HG03521 (cell line): Measurements from ENCODE around the gene AUTS2.

ENCODE experiments used
- ATAC-seq: cut with Tn5 transposase; IDR thresholded peaks from one replicate; pipeline ENCODE4 v1.9.1; 2021; ENCODE audit warnings: mild to moderate bottlenecking, moderate library complexity; ENCODE audit not compliant: unreplicated experiment

Gene AUTS2

GRCh38 chr7:69811476-69812308, 213.4 kb downstream of the AUTS2 start:
- ATAC-seq: no peak

- no peak for ATAC-seq
Observed at GRCh38 chr7:69812756-69813155, 214.5 kb downstream of the AUTS2 start.

DNA sequence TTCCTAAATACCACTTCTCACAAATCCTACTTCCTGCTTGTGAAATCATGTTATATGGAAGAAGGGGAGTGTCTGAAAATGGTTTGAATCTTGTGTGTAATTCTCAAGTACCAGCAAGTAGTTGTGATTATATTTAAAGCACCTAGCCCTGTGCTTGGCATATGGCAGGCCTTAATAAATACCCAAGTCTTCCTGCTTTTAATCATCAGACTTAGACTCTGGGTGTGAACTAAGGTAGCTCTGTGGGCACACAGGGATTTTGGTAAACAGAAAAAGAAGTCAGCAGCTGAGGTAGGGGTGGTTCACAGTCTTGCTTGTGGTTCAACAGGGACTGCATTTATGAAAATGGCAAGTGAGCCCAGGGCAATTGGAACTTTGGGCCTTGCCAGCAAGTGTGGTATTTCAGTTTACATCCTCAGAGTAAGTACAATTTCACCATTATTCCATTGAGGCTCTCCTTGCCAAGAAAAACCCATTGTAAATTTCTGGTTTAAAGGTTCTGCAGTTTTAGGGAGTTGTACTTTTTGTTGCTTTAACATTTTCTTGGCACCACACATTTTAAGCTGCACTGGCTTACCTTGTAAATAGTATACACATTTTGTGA, 215.5 kb downstream of the AUTS2 start:
- no peak for ATAC-seq

GRCh38 chr7:69814421-69814962, 216.2 kb downstream of the AUTS2 start:
- no peak for ATAC-seq

DNA sequence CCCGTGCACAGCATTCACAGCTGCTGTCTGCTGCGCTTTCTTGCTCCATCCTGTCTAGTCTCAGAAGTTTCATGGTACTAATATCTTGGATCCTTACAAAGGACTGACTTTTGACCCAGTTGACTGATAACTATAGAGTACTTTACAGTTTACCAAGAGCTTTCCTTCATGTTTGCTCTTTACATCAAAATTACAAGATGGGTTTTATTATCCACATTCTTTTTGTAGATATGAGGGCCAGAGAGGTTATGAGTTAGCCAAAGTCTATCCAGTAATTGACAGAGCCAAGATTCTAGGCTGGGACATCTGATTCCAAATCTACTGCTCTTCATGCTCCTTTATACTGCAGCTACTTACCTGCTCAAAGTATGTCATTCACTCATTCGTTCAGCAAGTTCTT, 218.2 kb downstream of the AUTS2 start:
- ATAC-seq: no peak

- ATAC-seq: no peak
Observed at GRCh38 chr7:69817121-69817520, 218.8 kb downstream of the AUTS2 start.

DNA sequence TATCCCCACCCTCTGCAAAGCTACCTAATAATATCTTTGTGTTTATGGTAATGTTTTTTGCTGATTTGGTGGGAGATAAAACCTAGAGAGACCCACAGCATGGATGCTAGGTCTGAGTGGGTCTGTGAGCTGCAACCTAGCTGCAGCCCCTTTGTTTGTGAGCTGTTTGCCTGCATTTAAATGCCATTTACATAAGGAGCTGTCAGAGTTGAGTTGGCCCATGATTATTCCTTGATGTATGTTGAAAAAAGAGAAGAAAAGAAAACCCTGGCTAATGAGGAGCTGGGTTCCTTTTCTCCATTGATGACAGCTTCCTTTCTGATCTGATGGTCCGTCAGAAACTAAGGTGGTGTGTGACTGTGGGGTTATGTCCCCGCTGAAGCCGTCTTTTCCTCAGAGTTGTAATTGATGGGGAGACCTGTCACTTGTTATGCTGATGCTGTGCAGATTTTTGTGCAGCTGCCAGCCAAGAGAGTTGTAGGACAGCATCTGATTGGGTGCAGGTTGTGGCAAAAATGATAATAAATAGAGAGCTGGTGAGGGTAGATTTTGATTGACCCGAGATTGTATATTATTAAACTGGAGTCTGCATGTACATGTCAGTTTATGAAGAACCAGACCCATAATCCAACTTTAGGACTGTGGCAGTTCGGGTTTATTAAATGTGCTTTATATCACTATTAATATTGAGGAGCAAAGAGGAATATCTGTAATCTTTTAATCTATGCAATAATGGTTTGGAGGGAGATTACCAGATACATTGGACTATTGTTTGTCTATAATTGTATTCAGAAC, 219.8 kb downstream of the AUTS2 start:
- no peak for ATAC-seq

DNA sequence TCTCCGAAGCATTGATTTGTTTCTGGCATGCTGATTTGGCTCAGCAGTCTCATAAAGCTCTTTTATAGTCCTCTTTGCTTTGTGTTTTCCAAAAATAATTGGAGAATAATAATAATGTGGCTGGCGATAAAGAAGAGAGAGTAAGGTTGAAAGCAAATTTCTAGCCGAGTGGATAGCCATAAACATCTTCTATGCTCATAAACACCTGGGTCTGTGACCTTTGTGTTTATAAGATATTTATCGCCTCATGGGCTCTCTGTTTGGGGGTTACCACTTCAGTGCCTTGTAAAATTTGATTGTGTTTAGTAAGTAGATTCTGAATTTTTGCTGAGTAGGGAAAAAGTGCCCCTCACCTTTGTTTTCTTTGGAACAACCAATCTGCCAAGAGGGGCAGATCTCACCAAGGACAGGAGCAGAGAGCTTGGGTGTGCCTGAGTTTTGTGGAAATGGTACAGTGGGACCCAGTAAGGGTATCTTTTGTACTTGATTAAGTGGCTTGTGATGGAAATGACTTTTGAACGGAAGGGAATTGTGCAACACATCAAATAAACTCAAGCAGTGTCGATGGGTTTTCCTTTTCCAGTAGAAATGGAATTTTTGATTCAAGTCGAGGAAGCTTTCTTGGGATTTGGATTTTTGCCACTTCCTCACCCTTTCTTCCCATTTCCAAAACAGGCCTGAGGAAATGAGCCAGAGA, 220.5 kb downstream of the AUTS2 start:
- ATAC-seq: no peak

GRCh38 chr7:69819333-69819705, 221.0 kb downstream of the AUTS2 start:
- no peak for ATAC-seq

GRCh38 chr7:69820479-69821192, 222.4 kb downstream of the AUTS2 start:
- no peak for ATAC-seq

DNA sequence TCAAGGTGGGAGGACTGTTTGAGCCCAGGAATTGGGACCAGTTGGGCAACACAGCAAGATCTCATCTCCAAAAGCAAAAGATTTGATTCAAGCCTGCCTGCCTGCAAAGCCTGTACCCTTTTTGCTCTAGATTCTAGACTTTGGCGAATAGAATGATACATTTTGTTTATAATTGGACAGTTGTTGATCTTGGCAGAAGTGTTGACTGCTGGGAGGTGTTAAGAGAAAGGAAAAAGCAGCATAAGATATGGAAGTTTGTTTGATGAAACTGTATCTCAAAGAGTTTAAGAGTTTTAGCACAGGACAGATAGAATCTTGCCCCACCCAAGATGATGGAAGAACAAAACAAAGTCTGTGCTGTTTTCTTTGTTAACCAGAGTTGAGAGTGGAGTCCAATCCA, 224.1 kb downstream of the AUTS2 start:
- no peak for ATAC-seq

DNA sequence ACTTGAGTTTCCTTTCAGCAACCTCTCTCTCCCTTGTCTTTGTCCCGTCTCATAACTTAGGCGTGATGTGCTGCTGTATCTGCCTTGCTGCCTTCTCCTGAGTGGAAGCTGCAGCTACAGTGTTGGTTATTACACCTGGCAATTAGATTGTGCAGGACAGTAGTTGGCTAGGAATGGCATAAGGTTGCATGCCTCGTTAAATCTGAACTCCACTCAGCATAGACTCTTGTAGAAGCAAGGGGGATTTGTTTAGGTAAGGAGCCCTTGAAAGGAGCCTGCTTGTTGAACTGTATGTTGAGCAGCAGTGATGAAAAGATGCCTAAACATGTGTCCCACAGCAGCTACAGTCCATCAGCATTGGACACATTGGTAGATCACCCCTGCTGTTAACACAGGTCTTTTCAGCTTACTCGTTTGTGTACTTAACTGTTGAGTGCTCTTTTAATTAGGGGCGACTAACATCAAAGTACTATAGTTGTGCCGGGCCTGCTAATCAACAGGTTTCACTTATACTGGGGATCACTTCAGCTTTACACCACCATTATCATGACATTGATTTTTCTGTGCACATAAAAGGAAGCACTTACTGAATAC, 225.0 kb downstream of the AUTS2 start:
- ATAC-seq: no peak

- ATAC-seq: no peak
Observed at GRCh38 chr7:69825113-69825972, 227.1 kb downstream of the AUTS2 start.

DNA sequence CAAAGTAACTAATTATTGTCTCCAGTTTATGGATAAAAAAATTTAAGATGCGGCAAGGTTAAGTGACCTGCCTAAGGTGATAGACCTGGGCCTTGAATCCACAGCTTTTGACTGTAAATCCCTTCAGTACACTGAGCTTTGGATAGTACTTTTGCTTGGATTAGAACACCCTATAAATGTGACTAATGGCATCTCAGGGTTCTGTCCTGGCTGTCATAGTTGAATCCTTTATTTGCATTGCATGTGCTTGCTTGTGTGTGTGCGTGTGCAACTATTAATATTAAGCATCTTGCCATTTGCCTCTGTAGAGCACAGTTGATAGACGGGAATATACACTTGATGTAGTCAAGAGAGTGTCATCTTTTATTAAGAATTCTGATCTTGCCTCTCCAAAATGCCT, 228.0 kb downstream of the AUTS2 start:
- no peak for ATAC-seq

DNA sequence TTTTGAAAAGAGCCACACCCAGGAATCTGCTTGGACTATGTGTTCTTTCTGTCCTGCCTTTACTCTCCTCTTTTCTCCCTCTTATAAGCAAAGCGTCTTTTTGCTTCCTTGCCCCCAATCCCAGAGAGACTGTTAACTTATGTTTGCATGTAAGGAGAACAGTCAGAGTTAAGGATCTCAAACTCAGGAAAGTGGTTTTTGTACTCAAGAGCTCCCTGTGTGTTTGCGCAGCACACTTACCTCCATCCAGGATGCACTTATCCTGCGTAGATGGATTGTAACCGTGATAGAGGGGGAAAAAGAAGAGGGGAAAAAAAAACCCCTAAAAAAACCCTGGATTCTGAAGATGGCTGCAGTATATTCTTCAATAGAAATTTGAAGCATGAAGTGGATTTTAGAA, 228.9 kb downstream of the AUTS2 start:
- no peak for ATAC-seq

DNA sequence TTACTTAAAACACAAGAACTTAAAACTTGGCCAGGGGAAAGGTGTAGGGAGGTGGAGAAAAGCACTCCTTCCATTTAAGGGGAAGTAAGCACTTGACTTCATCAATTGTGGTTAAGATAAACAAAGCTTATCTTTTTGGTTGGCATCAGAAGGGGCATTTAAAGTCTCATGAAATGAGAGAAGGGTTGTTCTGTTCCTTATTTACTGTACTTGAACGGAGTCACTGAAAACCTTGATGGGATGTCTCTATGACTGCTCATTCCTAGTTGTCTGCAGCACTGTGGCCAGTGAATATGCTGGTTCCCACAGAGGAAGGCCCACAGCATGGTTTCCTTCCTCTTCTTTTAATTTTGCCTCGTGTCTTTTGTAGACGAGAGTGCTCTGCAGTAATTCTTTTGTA, 229.3 kb downstream of the AUTS2 start:
- no peak for ATAC-seq

DNA sequence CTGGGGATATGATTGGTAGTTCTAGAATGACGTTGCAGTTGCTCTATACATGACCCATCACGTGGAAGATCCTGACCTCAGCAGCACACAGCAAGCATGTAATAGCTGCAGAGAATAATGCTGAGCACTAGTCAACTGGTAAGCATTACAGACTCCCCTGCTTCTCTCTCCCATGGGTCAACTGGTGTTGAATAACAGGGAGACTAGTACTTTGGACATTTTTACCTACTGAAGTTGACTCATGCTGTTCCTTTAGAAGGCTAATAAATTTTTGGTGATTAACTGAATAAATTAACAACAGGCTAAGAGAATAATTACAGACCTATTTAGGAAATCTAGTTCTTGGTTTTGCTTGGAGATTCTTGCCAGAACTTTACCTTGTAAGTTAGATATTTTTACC, 234.1 kb downstream of the AUTS2 start:
- ATAC-seq: no peak

- ATAC-seq: no peak
Observed at GRCh38 chr7:69833964-69834363, 235.7 kb downstream of the AUTS2 start.

GRCh38 chr7:69836702-69837101, 238.4 kb downstream of the AUTS2 start:
- ATAC-seq: no peak
